Measurements from ENCODE around the gene SIGLECL1. TPM values are rescaled to one million over a fixed set of nuclear protein-coding genes. Genes with fewer than 3 reads are reported as not detected.

The SIGLECL1 gene
- total RNA-seq, 1 donor from 2014 or later = not detected

GRCh38 chr19:51294211-51294976 lies 43.5 kb downstream of the SIGLECL1 start:
- peaks cover 7% of the 10 kb centered on the region for H3K9me3 ChIP-seq (replicated peaks)
- H3K27me3 ChIP-seq (ENCODE audit: low read depth) = peaks cover 98% of the 10 kb centered on the region
- intact Hi-C loops (cut with micrococcal nuclease) = no loop called here
- H3K27ac ChIP-seq (replicated peaks) = no peak overlapping the region
- DNase-seq = no peak
- H3K4me3 ChIP-seq = no peak overlapping the region
- H3K4me1 ChIP-seq = no peaks in the 10 kb centered on the region
- H3K36me3 ChIP-seq = no peaks in the 10 kb centered on the region
- TF ChIP-seq CTCF (IDR thresholded peaks at IDR 0.05; ENCODE audit: borderline replicate concordance) = no peak

GRCh38 chr19:51294977-51295375 lies 44.1 kb downstream of the SIGLECL1 start:
- Histone ChIP-seq H3K27ac (replicated peaks) (no peak overlapping the region), H3K36me3 (no peaks in the 10 kb centered on the region), H3K4me1 (no peaks in the 10 kb centered on the region), H3K27me3 (ENCODE audit: low read depth) (peaks cover 98% of the 10 kb centered on the region), H3K9me3 (replicated peaks) (peaks cover 7% of the 10 kb centered on the region), H3K4me3 (no peak overlapping the region)
- DNase-seq = no peak
- no peak for TF ChIP-seq CTCF (IDR thresholded peaks at IDR 0.05; ENCODE audit: borderline replicate concordance)
- intact Hi-C loops (cut with micrococcal nuclease) = no loop called here

DNA sequence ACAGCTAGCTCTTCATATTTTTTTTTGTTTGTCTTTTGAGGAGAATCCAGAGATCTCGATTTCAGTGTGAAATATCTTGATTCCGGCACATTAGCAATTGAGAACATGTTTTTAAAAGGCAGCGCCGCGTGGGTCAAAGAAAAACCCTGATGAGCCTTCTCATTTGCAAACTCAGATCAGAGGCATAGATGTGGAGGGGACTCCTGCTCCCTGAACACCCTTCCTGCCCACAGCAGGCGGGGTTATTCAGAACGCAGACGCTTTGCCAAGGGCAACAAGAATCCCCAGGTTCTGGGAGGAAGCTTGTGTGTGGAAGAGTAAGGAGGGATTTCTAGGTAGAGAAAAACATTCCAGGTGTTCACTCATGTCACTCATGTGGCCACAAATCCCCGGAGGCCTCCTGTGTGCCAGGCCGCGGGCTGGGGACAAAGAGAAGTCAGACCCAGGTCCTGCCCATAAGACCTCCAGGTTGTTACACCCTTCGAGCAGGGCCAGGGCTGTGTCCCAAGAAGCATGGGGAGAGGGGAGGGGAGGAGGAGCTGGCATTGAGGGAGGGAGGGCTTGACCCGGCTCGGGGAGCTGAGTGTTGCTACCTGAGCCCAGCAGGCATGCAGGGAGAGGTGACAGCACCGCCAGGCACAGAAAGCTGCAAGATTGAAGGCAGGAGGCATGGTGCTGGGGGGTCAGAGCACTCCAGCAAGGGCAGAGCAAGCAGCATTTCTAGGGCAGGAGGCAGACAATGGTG lies 44.7 kb downstream of the SIGLECL1 start:
- TF ChIP-seq CTCF (IDR thresholded peaks at IDR 0.05; ENCODE audit: borderline replicate concordance) = no peak
- no peak overlapping the region for H3K4me3 ChIP-seq
- intact Hi-C loops (cut with micrococcal nuclease) = no loop called here
- H3K27ac ChIP-seq (replicated peaks) = no peak overlapping the region
- peaks cover 7% of the 10 kb centered on the region for H3K9me3 ChIP-seq (replicated peaks)
- no peaks in the 10 kb centered on the region for H3K36me3 ChIP-seq
- DNase-seq = no peak
- no peaks in the 10 kb centered on the region for H3K4me1 ChIP-seq
- H3K27me3 ChIP-seq (ENCODE audit: low read depth) = peaks cover 98% of the 10 kb centered on the region

DNA sequence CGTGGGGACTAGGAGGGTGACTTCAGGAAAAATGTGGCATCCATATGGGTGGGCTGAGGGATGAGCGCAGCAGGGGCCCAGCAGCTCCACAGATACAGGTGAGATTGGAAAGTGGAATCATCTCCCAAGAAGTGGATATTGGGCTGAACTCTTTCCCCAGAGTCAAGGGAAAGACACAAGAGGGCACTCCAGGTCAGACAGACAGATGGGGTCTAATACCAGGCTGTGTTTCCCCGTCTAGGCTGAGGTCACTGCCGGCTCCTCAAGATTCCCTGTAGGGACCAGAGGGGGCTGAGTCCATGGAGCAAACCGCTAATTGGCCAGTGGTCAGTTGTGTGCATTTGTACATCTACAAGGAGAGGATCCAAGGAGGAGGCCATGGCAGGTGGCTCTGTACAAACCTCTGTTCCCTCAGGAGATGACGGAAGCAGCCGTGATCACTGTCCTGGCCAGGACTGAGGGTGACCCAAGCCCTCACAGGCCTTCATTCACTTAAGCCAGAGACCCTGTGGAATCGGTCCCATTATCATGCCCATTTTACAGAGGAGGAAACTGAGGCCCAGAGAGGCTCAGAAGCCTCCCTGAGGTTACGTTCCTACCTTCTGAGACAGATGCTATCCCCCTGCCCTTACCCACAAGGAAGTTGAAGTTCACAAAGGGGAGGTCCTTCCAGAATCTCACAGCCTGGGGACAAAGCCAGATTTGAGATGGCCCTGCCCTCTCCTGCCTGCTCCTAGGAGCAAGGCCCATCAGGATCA lies 45.6 kb downstream of the SIGLECL1 start:
- intact Hi-C loops (cut with micrococcal nuclease) = no loop called here
- Histone ChIP-seq H3K36me3 (no peaks in the 10 kb centered on the region), H3K27ac (replicated peaks) (no peak overlapping the region), H3K9me3 (replicated peaks) (peaks cover 7% of the 10 kb centered on the region), H3K27me3 (ENCODE audit: low read depth) (peaks cover 93% of the 10 kb centered on the region), H3K4me1 (no peaks in the 10 kb centered on the region), H3K4me3 (no peak overlapping the region)
- no peak for DNase-seq
- TF ChIP-seq CTCF (IDR thresholded peaks at IDR 0.05; ENCODE audit: borderline replicate concordance) = no peak

DNA sequence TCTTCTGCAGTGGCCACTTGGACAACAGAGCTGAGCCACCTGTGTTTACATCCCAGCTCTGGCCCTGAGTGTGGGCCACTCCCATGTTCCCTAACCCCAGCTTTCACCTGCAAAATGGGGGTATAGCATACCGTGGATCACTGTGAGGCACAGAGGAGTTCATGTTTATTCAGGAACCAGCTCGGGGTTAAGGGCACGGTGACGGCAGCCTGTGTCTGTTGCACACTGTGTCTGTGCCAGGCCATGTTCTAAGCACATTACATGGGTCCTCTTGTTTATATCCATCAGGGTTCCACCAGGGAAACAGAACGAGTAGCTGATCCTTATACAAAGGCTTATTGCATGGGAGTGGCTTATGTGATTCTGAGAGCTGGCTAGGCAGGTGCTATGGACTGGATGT lies 46.5 kb downstream of the SIGLECL1 start:
- Histone ChIP-seq H3K27me3 (ENCODE audit: low read depth) (peaks cover 91% of the 10 kb centered on the region), H3K36me3 (no peaks in the 10 kb centered on the region), H3K9me3 (replicated peaks) (peaks cover 15% of the 10 kb centered on the region), H3K4me1 (no peaks in the 10 kb centered on the region), H3K27ac (replicated peaks) (no peak overlapping the region), H3K4me3 (no peak overlapping the region)
- TF ChIP-seq CTCF (IDR thresholded peaks at IDR 0.05; ENCODE audit: borderline replicate concordance) = no peak
- intact Hi-C loops (cut with micrococcal nuclease) = no loop called here
- DNase-seq = no peak

Data from left ventricle myocardium inferior (tissue), 1 donor.